Kidney glomerular epithelial cell (primary cell): Measurements from ENCODE around the gene ZNF365.
"Not testable (repeated sequence)": the region's sequence is repeated elsewhere in the genome, so short reads cannot be mapped to it uniquely, and the experiment has no call there.

Experiments used
- DNase-seq: peaks from one replicate; lab custom pipeline; 2025; lab: John Stamatoyannopoulos, UW

ZNF365 gene

DNA sequence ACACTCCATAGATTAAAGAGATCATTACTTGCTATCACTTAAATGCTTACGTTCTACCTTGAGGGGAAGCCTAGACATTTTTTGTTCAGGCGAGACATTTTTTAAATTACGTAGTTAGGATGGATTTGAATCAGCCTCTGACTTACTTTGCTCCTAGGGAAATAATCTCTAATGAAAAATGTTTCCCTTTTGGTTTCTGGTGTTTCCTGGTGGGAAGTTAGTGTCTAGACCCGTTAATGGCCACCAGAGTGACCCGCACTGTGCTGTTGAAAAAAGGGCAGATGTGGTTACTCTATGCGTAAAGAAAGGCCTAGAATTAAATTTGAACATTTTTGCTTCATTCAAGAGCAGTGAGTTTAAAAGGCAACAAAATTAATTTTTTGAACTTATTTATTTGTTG is 3.8 kb downstream of the ZNF365 start:
- DNase-seq = no peak

DNA sequence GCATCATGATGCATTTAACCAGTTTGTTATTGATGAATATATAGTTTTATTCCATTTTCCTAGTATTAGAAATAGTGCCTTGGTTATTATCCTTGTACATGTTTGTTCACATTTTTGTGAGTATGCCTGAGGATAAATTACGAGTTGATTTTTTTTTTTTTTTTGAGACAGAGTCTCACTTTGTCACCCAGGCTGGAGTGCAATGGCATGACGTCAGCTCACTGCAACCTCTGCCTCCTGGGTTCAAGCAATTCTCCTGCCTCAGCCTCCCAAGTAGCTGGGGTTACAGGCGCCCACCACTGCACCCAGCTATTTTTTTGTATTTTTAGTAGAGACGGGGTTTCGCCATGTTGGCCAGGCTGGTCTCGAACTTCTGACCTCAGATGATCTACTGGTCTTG is 4.7 kb downstream of the ZNF365 start:
- not testable (repeated sequence) for DNase-seq

- DNase-seq = no peak
These were observed 5.2 kb downstream of the ZNF365 start for GRCh38 chr10:62379394-62379793.

- peak; percentile 50 for DNase-seq
These were observed 5.8 kb downstream of the ZNF365 start for GRCh38 chr10:62380016-62380415.

DNA sequence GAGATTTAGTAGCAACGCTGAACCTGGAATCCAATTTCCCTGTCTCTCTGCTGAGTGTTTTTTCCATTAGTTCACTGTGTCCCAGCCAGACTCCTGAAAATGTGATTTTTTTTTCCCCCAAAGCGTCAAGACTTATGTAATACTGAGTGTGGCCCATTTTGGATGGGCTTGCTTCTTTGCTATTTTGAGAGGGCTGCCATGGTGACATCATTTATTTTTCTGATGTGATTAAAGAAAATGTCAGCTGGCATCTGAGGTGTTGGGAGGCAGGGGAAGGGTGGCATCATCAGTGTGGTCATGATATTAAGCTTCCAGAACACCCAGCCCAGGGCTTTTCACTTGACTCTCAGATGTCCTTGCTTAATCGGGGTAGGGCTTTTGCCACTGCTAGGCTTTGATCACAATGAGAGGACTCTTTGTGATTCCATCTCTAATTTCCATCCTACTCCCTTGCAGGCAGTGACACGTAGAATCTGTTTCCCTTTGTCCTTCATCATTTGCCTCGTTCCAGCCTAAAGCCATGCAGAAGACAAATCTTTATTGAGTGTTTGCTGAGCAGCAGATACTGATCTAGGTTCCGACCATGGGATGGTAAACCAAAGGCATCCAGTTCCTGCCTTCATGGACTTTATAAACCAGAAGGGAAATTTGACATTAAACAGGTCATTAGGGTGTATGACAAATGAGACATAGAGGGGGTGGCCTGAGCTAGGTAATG is 7.4 kb downstream of the ZNF365 start:
- no peak for DNase-seq

DNA sequence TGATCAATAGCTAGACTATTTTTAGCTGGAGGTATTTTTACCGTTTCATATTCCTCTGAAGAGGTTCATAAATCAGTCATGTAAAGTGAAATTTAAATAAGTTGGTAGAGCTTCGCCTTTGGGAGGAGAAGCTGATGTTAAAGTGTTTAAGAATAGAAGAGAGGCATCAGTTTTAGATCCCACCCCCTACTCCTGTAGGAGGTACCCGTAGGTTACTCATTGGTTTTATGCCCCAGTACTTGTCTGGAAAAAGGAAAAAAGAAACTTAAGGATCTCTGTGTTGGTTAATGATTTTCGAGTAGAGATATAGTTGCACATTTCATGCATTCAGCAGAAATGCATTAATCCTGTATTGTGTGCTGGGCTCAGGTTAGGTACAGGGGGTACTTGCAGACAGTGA is 8.7 kb downstream of the ZNF365 start:
- no peak for DNase-seq

- no peak for DNase-seq
These were observed 9.9 kb downstream of the ZNF365 start for GRCh38 chr10:62384057-62384446.

- no peak for DNase-seq
These were observed 10.4 kb downstream of the ZNF365 start for GRCh38 chr10:62384447-62385081.

- DNase-seq = no peak
These were observed 12.5 kb downstream of the ZNF365 start for GRCh38 chr10:62386356-62387320.

DNA sequence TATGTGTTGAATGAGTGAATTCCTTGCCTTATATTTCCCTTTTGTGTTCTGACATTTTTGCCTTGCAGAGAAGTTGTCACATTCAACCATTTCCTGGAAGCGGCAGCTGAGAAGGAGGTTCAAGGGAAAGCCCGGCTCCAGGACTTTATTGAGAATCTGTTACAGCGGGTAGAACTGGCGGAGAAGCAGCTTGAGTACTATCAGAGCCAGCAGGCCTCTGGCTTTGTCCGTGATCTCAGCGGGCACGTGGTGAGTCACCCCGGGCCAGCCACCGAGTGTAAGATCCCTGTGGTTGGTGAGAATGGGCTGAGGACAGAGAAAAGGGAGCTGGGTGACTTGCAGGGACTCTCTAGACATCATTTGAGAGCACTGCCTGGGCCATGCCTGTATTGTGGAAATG is 14.2 kb downstream of the ZNF365 start:
- DNase-seq = no peak

DNA sequence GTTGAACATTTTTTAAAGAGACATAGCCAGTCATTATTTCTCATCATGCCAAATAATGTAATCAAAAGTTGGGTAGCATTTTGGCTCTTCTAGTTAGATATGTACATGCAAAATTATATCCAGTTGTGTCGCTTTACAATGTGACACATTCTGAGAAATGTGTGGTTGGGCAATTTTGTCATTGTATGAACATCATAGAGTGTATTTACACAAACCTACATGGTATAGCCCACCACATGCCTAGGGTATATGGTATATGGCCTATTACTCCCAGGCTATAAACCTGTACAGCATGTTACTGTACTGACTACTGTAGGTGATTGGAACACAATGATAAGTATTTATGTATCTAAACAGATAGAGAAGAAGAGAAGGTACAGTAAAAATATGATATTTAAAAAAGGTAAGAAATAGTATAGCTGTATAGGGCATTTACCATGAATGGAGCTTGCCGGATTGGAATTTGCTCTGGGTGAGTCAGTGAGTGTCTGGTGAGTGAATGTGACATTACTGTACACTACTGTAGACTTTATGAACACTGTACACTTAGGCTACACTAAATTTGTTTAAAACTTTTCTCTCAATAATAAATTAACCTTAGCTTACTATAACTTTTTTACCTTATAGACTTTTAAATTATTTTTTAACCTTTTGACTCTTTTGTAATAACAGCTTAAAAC is 16.5 kb downstream of the ZNF365 start:
- no peak for DNase-seq

GRCh38 chr10:62393237-62393636 is 19.1 kb downstream of the ZNF365 start:
- DNase-seq = no peak

- no peak for DNase-seq
These were observed 20.4 kb downstream of the ZNF365 start for GRCh38 chr10:62394556-62395018.

GRCh38 chr10:62395892-62396291 is 21.7 kb downstream of the ZNF365 start:
- no peak for DNase-seq

- DNase-seq = no peak
These were observed 22.7 kb downstream of the ZNF365 start for GRCh38 chr10:62396864-62397263.

DNA sequence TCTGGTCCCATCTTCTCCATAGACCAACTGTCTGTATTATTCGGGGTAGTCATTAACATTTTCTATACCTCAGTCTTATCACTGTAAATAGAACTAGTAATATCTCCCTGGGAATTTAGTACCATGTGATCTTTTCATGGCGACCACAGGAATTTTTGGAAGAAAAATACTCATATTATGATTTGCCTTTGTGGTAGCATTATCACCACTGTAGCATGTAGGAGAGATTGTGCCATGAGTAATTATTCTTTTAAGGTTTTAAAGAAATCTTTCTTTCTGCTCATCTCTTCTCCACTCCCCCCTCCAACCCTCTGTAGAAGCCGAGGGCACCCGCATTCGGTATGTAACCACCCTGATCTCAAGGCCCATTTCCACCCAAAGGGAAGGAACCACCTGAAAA is 25.0 kb downstream of the ZNF365 start:
- no peak for DNase-seq

- no peak for DNase-seq
These were observed 28.3 kb downstream of the ZNF365 start for GRCh38 chr10:62402508-62402907.

DNA sequence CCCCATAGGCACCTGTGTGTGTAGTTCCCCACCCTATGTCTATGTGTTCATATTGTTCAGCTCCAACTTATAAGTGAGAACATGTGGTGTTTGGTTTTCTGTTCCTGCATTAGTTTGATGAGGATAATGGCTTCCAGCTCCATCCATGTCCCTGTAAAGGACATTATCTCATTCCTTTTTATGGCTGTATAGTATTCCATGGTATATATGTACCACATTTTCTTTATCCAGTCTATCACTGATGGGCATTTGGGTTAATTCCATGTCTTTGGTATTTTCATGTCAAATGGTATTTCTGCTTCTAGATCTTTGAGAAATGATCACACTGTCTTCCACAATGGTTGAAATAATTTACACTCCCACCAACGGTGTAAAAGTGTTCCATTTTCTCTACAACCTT is 36.4 kb downstream of the ZNF365 start:
- DNase-seq = not testable (repeated sequence)

- not testable (repeated sequence) for DNase-seq
These were observed 36.8 kb downstream of the ZNF365 start for GRCh38 chr10:62410934-62411333.

DNA sequence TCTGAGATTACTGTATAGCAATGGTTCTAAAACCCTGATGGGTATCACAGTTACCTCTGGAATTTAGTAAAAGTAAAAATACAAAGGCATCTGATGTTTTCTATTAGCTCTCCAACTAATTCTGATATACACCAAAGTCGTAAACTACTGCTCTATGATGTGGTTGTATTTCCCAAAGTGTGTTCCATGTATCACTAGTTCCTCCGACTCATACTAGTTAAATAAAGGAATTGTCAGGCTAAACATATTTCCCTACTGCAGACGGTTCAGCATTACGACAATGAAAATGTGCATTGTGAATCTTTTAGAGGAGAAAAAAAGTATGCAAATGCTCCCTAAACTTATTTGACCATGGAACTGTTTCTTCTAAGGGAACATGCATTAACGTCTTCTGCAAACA is 38.9 kb downstream of the ZNF365 start:
- no peak for DNase-seq

DNA sequence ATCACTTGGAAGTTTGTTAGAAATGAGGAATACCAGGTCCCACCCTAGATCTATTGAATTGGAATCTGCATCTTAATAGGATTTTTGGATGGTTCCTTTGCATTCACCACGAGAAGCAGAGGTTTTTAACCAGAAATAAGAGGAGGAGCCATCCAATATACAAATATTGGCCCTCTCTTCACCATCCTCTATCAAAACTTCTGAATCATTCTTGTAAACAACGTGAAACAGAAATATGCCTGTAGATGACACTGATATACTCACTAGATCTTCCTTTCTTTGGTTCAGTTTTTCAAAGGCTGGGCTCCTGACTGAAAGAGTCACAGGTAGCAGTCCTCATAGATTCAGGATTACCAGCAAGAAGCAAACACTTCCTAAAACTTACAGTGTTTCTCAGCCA is 39.5 kb downstream of the ZNF365 start:
- DNase-seq = no peak

DNA sequence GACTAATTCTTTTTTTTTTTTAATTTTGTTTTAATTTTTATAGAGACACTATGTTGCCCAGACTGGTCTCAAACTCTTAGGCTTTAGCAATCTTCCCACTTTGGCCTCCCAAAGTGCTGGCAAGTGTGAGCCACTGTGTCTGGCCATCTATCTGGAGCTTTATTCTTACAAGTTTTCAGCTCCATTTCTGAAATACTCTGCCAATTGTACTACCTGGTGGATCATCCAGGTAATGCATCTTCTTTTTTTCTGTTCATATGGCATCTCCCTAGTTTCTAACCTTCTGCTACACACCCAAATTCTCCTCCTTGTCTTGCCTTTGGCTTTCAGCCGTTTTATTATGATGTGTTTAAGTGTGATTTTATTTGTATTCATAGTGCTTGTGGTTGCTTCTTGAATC is 40.2 kb downstream of the ZNF365 start:
- DNase-seq = peak; percentile 13
